ENCODE measurements around the gene ASB13. TPM values are rescaled to one million over a fixed set of nuclear protein-coding genes. Genes with fewer than 3 reads are reported as not detected.

Gene ASB13
- total RNA-seq, 2 donors from 2014 or later, result 15.8 to 16.0 TPM

GRCh38 chr10:5619362-5620211 lies 46.8 kb downstream of the ASB13 start:
- H3K4me1 ChIP-seq (ENCODE audit: control insufficient read depth in 1 of 2, low read depth in 2 of 2), result peaks cover 48 to 86% of the 10 kb centered on the region in 2 donors
- ATAC-seq (ENCODE audit: insufficient number of reproducible peaks, low FRiP score, low read depth), result peak; percentile 44

GRCh38 chr10:5618829-5619228 lies 47.6 kb downstream of the ASB13 start:
- H3K9me3 ChIP-seq, result no peaks in the 10 kb centered on the region
- no peak for ATAC-seq (ENCODE audit: insufficient number of reproducible peaks, low FRiP score, low read depth)
- peaks cover 55 to 93% of the 10 kb centered on the region in 2 donors for H3K4me1 ChIP-seq (ENCODE audit: control insufficient read depth in 1 of 2, low read depth in 2 of 2)
- H3K4me3 ChIP-seq, result no peak overlapping the region
- H3K27me3 ChIP-seq (replicated peaks; ENCODE audit: insufficient read depth), result no peaks in the 10 kb centered on the region
- no peak for DNase-seq (ENCODE audit: low spot score)
- H3K36me3 ChIP-seq, result no peaks in the 10 kb centered on the region
- H3K27ac ChIP-seq, result peak overlapping the region; percentile 89 to 90
- no peak for TF ChIP-seq CTCF (IDR thresholded peaks at IDR 0.05)

More at GRCh38 chr10:5619362-5620211, 46.8 kb downstream of the ASB13 start:
- TF ChIP-seq CTCF (IDR thresholded peaks at IDR 0.05), result no peak
- Histone ChIP-seq H3K9me3 (no peaks in the 10 kb centered on the region), H3K4me3 (peak overlapping the region; percentile 27), H3K36me3 (no peaks in the 10 kb centered on the region), H3K27ac (peak overlapping the region; percentile 89 to 90), H3K27me3 (replicated peaks; ENCODE audit: insufficient read depth) (no peaks in the 10 kb centered on the region)
- DNase-seq (ENCODE audit: low spot score), result peak; percentile 15

GRCh38 chr10:5618042-5618441 lies 48.4 kb downstream of the ASB13 start:
- ATAC-seq (ENCODE audit: insufficient number of reproducible peaks, low FRiP score, low read depth) (no peak), DNase-seq (ENCODE audit: low spot score) (no peak)

GRCh38 chr10:5617521-5617920 lies 48.9 kb downstream of the ASB13 start:
- peaks cover 55 to 94% of the 10 kb centered on the region in 2 donors for H3K4me1 ChIP-seq (ENCODE audit: control insufficient read depth in 1 of 2, low read depth in 2 of 2)
- H3K9me3 ChIP-seq, result no peaks in the 10 kb centered on the region
- no peak overlapping the region for H3K4me3 ChIP-seq
- H3K27ac ChIP-seq, result peak overlapping the region; percentile 89 to 90
- no peak for TF ChIP-seq CTCF (IDR thresholded peaks at IDR 0.05)
- H3K27me3 ChIP-seq (replicated peaks; ENCODE audit: insufficient read depth), result no peaks in the 10 kb centered on the region
- H3K36me3 ChIP-seq, result no peaks in the 10 kb centered on the region
- ATAC-seq (ENCODE audit: insufficient number of reproducible peaks, low FRiP score, low read depth) (no peak), DNase-seq (ENCODE audit: low spot score) (no peak)

More at GRCh38 chr10:5618042-5618441, 48.4 kb downstream of the ASB13 start:
- Histone ChIP-seq H3K27me3 (replicated peaks; ENCODE audit: insufficient read depth) (no peaks in the 10 kb centered on the region), H3K27ac (peak overlapping the region; percentile 89 to 90), H3K9me3 (no peaks in the 10 kb centered on the region), H3K4me3 (no peak overlapping the region), H3K4me1 (ENCODE audit: control insufficient read depth in 1 of 2, low read depth in 2 of 2) (peaks cover 58 to 95% of the 10 kb centered on the region in 2 donors), H3K36me3 (no peaks in the 10 kb centered on the region)
- TF ChIP-seq CTCF (IDR thresholded peaks at IDR 0.05), result no peak

- DNase-seq (ENCODE audit: low spot score) (no peak), ATAC-seq (ENCODE audit: insufficient number of reproducible peaks, low FRiP score, low read depth) (no peak)
- TF ChIP-seq CTCF (IDR thresholded peaks at IDR 0.05), result no peak
- Histone ChIP-seq H3K4me3 (no peak overlapping the region), H3K36me3 (no peaks in the 10 kb centered on the region), H3K9me3 (no peaks in the 10 kb centered on the region), H3K27ac (peak overlapping the region; percentile 89 to 90), H3K27me3 (replicated peaks; ENCODE audit: insufficient read depth) (no peaks in the 10 kb centered on the region), H3K4me1 (ENCODE audit: control insufficient read depth in 1 of 2, low read depth in 2 of 2) (peaks cover 59 to 94% of the 10 kb centered on the region in 2 donors)
These were observed 49.6 kb downstream of the ASB13 start for GRCh38 chr10:5616836-5617235.

Measured in thoracic aorta (tissue), 2 donors.